ENCODE measurements around the gene RPS21. TPM values are rescaled to one million over a fixed set of nuclear protein-coding genes. Genes with fewer than 3 reads are reported as not detected.

RPS21 gene
- total RNA-seq, 4 donors from 2014 or later = 585 to 2,728 (median 1,375) TPM

- no peak overlapping the region for H3K4me3 ChIP-seq
- peaks cover 25 to 61% (median 52%) of the 10 kb centered on the region in 4 donors for H3K4me1 ChIP-seq
- no peaks in the 10 kb centered on the region for H3K27me3 ChIP-seq
- no peaks in the 10 kb centered on the region for H3K9me3 ChIP-seq
- intact Hi-C loops (cut with DNase I; ENCODE audit: low total_unique reads) = loop anchor here (5.0 to 10.0 kb wide), 3 partner anchors 84 to 758 kb away; no protein-coding TSS in a partner anchor
- peak overlapping the region; percentile 71 to 92 (median 83) for H3K27ac ChIP-seq
- 20 to 59% methylated on average over 1 to 8 of the region's 11 CpGs for WGBS, 2 donors (ENCODE audit: low coverage in 1 of 2)
- TF ChIP-seq CTCF (IDR thresholded peaks at IDR 0.05) = no peak
- no peak for TF ChIP-seq POLR2A (IDR thresholded peaks at IDR 0.05)
- no peak for TF ChIP-seq EP300 (IDR thresholded peaks at IDR 0.05; ENCODE audit: low read depth)
- no peak for TF ChIP-seq POLR2AphosphoS5 (IDR thresholded peaks at IDR 0.05)
- no peaks in the 10 kb centered on the region for H3K36me3 ChIP-seq
- DNase-seq = peak; percentile 60
- in situ Hi-C loops (cut with MboI; ENCODE audit: low pct_ligation_motif_present in 1 of 4, low pct_unique_long_range_greater_than_20kb in 1 of 4, low sequenced_read_pairs in 3 of 4) = no loop called here
Observed at GRCh38 chr20:62413025-62413570, 26.2 kb downstream of the RPS21 start.

GRCh38 chr20:62413896-62414481, 27.1 kb downstream of the RPS21 start:
- Histone ChIP-seq H3K9me3 (no peaks in the 10 kb centered on the region), H3K4me1 (peaks cover 23 to 57% (median 49%) of the 10 kb centered on the region in 4 donors), H3K27ac (peak overlapping the region; percentile 71 to 92 (median 83)), H3K27me3 (no peaks in the 10 kb centered on the region), H3K4me3 (no peak overlapping the region), H3K36me3 (no peaks in the 10 kb centered on the region)
- TF ChIP-seq CTCF (IDR thresholded peaks at IDR 0.05) (peak in 2 of 5 experiments; percentile 8 to 15), EP300 (IDR thresholded peaks at IDR 0.05; ENCODE audit: low read depth) (no peak)
- WGBS, 2 donors (ENCODE audit: low coverage in 1 of 2) = 100% methylated on average over 1 to 4 of the region's 22 CpGs
- in situ Hi-C loops (cut with MboI; ENCODE audit: low pct_ligation_motif_present in 1 of 4, low pct_unique_long_range_greater_than_20kb in 1 of 4, low sequenced_read_pairs in 3 of 4) (no loop called here), intact Hi-C loops (cut with DNase I; ENCODE audit: low total_unique reads) (loop anchor here (5.0 to 10.0 kb wide), 3 partner anchors 83 to 759 kb away; no protein-coding TSS in a partner anchor)
- DNase-seq = no peak

GRCh38 chr20:62415354-62416111, 28.6 kb downstream of the RPS21 start:
- TF ChIP-seq POLR2AphosphoS5 (IDR thresholded peaks at IDR 0.05) (no peak), EP300 (IDR thresholded peaks at IDR 0.05; ENCODE audit: low read depth) (no peak), CTCF (IDR thresholded peaks at IDR 0.05) (no peak), POLR2A (IDR thresholded peaks at IDR 0.05) (no peak)
- 75% methylated on average over 21 of the region's 24 CpGs; no CpG with 5 or more reads in 1 of the 2 donors for WGBS, 2 donors (ENCODE audit: low coverage in 1 of 2)
- Histone ChIP-seq H3K27me3 (no peaks in the 10 kb centered on the region), H3K36me3 (no peaks in the 10 kb centered on the region), H3K4me1 (peaks cover 10 to 42% (median 37%) of the 10 kb centered on the region in 4 donors), H3K27ac (no peak overlapping the region), H3K4me3 (no peak overlapping the region), H3K9me3 (no peaks in the 10 kb centered on the region)
- no peak for DNase-seq
- in situ Hi-C loops (cut with MboI; ENCODE audit: low pct_ligation_motif_present in 1 of 4, low pct_unique_long_range_greater_than_20kb in 1 of 4, low sequenced_read_pairs in 3 of 4) (no loop called here), intact Hi-C loops (cut with DNase I; ENCODE audit: low total_unique reads) (loop anchor here (10.0 kb wide), 2 partner anchors 199 to 761 kb away; no protein-coding TSS in a partner anchor)

Data from transverse colon (tissue), 4 donors.